Middle frontal gyrus (tissue), 1 donor: ENCODE measurements around the gene LIFR.
"Not testable (repeated sequence)": the region's sequence is repeated elsewhere in the genome, so short reads cannot be mapped to it uniquely, and the experiment has no call there.

Source experiments
- DNase-seq: peaks from one replicate; pipeline ENCODE4 v3.0.0-alpha.2; 2015; ENCODE audit warnings: low spot score; ENCODE audit errors: extremely low spot score

Gene LIFR

DNA sequence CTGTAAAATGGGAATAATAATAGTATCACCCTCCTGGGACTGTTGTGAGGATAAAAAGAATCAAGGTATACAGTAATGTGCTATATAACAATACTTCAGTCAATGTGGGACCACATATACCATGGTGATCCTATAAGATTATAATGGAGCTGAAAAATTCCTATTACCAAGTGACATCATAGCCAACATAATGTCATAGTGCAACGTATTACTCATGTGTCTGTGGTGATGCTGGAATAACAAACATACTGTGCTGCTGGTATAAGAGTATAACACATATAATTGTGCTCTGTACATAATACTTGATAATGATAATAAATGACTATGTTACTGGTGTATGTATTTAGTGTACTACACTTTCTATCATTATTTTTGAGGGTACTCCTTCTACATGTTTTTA is 38.1 kb downstream of the LIFR start:
- no peak for DNase-seq

DNA sequence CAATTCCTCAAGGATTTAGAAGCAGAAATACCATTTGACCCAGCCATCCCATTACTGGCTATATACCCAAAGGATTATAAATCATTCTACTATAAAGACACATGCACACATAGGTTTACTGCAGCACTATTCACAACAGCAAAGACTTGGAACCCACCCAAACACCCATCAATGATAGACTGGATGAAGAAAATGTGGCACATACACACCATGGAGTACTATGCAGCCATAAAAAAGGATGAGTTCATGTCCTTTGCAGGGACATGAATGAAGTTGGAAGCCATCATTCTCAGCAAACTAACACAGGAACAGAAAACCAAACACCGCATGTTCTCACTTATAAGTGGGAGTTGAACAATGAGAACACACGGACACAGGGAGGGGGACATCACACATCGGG is 39.8 kb downstream of the LIFR start:
- not testable (repeated sequence) for DNase-seq

DNA sequence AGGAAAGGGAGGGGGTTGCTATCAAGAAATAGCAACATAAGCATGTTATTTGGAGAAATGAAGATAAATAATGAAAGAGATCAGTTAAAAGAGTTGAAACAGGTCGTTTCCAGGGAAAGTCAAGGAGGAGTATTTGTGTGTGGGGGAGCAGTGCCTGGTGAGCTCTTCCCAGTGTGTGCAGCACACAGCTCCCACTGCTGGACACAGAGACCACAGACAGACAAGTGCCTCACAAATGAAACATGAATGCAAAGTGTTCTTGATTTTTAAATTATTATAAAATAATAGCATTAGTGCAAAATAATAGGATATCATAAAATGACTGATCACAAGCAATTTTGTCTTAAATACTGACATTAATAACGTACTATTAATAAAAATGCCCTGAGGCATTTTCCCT is 40.8 kb downstream of the LIFR start:
- DNase-seq, result no peak

DNA sequence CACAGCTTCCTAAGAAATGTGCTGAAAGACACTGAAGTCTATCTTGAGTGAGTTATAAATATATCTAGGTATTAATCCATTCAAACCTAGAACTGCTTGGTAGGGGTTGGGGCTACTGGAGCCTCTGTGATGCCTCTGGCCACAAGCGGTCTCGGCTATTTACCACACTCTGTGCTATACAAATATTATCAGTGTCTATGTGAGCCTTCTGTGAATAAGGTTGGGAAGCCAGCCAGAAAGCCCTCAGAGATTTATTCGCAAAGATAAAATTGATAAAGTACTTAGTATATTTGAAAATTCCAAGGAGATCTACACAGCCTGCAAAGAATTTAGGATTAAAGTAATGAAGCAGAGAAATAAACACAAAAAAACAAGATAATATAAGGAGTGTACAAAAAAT is 41.4 kb downstream of the LIFR start:
- no peak for DNase-seq

DNA sequence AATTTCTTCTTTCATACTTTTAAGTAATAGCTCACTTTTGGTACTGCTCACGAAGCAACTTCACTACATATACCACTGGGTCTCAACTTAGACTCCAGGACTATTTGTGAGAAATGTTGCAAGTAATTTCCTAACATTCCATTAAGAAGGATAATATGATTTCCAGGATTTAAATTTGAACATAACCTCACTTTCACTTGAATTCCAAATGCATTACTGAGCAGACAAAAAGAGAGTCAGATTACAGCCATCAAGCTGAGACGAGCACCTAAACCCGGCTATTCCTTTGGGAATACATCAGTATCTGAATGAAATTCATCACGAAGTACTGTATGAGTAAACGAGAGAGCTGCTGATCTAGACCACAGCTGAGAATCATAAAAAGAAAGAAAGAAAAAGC is 47.3 kb downstream of the LIFR start:
- no peak for DNase-seq

DNA sequence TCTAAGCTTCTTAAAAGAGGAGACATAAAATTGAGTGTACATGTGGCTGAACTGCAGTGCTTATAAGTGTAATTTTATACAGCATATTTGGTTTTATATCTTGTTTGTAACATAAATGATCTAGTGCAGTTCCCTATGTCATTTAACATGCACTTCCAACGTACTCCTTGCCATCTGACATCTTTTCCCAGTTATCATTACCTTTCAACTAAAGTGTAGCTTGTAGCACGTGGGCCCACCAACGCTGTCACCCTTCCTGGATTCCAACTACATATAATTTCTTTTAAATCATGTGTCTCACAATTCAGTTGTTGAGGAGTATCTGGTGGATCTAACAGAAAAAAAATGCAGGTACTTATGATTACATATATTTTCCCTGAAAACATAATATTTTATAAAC is 50.1 kb downstream of the LIFR start:
- DNase-seq, result no peak

DNA sequence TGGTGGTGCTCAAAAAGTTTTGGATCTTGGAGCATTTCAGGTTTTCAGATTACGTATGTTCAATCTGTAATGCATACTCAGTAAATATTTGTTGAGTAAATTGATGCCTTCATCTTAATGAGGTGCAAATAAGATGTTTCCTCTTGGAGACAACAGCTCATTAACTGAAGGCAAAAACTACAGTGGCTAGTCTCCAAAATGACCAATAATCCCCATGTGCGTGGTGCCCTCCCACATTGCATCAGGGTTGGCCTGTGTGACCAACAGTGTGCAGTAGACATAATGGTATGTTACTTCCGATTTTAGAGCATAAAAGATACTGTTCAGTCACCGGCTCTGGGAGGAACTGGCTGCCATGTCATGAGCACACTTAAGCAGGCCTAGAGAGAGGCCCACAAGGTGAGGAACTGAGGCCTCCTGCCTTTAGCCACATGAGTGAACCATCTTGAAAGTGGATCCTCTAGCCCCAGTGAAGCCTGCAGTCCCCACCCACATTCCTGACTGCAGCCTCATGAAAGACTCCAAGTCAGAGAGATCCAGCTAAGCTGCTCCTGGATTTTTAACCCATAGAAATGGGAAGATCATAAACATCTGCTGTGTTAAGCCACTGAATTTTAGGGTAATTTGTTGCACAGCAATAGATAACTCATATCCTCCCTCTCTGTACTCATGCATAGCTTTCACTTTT is 55.7 kb downstream of the LIFR start:
- no peak for DNase-seq

DNA sequence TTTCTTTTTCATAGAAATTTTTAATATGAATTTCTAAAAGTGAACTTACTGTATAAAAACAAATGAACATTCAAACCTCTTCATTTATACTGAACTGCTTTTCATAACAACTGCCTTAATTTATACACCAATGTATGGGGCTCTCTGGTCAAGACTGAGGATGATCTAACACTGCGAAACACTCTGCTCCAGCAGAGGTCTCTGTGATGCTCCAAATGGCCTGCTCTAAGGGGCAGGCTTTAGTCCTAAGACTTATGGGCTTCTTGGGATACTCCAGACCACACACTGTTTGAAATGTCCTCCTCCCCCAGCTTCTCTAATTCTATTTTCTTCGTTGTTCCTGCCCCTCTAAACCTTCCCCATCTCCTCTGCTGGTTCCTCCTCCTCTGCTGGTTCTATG is 58.5 kb downstream of the LIFR start:
- DNase-seq, result no peak

DNA sequence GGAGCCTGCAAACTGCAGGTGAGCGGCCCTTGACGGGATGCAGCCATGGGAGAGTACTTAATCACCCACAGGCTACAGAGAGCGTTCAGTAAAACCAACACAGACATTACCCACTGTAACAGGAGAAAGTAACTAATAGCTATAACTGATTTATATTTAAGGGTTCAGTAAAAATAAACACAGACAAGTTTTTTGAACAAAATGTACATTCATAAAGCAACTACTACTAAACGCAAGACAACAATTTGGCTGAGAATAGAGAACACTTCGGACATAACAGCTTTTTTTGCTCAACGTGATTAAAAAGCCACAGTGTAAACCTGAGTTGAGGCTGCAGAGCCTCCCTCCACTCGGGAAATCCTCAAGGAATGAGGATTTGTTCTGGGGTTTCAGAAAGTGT is 61.7 kb downstream of the LIFR start:
- no peak for DNase-seq

DNA sequence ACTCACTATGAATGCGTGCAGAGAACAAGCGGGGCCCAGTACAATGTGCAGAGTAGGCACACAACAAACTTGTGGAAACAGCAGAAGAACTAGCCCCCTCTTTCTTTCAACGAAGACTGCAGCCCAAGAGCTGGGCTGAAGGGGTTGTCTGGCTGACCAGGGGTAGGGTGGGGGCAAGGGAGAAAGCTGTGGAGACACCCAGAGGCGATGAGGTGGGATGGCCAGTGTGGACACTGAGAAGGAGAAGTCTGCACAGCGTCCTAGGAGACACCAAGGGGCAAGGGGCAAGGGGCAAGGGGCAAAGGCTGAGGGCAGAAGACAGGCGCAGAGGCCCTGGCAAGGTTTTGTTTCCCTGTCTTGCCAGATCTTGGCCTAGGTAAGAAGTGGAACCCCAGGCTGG is 62.3 kb downstream of the LIFR start:
- DNase-seq, result no peak

DNA sequence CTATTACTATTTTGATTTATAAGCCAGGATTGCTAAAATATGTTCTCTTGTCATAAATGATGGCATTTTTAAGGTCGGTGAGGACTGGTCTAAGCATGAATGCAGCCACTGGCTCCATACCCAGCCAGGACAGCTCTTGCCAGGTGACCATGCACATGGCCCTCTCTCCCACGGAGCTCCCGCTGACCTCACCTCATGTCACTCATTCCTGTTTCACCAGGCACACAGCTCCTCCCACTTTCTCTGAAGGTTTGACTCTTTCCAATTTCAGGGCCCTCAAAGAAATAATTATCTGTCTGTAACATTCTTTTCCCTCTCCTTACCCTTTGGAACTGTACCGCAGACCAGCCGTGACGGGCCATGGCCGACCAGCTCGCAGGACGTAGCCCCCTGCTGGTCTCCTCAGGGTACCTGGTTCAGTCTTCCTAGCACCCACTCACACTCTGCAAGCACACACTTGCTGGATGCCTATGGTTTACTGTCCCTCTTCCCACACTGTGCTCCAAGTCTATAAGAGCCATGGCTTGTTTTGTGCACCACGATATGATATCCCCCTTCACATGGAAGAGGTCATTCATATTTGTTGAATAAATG is 72.5 kb downstream of the LIFR start:
- DNase-seq, result no peak

DNA sequence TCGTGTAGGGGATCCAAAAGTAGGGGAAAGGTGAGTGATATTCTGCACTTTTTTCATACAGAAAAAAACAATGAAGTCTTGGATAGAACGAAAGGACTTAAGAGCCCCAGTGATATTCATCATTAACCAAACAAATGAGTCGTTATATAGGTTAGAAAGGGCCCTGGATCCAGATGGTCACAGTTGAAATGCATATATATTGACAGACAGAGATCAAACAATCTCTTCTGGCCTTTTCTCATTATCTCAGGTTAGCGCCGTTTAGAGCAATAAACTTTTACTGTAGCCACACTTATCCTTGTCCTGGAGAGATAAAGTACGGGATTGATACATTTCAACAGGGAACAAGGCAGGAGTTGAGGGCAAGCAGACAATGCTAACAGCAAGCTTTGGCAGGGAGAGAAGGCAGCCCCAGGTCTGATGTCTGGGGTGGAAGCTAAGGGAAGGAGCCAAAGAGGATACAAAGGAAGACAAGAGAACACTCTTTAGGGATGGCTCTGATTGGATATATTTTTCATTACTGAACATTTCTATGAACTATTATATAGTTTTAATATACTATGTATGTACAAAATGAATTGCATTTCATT is 77.0 kb downstream of the LIFR start:
- no peak for DNase-seq

DNA sequence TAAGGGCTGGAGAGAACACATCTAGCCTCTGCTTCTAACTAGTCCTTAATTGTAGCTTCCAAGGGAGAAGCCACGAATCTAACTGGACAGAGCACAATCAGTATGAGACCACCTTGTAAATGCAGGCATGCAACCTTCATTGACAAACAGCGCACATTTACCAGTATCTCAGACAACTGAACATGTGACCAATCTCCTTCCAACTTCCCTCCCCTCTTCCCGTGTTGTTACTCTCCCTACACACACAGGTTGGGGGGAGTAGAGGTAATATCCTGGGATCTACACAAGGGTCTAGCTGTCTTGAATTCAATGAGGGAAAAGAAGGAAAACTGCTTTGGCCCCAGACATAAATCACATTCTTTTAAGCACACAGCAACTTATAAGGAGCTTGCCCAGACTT is 77.6 kb downstream of the LIFR start:
- no peak for DNase-seq

DNA sequence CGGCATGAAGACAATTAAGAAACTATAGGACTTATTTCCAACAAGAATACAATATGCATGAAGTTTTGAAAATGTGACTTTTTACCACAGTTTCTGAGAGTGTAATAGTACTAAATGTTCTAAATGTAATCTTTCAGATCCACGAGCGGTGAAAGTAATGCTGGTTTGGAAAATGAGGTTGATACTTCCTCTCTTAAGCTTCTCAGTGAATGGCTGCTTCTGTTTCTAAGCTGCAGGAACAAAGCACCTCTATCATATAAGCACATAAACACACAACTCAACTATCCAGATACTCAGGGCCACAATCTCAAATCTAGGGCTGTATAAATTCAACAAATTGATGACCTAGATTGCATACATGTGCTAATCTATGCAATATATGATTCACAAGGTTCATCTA is 78.3 kb downstream of the LIFR start:
- DNase-seq, result no peak

DNA sequence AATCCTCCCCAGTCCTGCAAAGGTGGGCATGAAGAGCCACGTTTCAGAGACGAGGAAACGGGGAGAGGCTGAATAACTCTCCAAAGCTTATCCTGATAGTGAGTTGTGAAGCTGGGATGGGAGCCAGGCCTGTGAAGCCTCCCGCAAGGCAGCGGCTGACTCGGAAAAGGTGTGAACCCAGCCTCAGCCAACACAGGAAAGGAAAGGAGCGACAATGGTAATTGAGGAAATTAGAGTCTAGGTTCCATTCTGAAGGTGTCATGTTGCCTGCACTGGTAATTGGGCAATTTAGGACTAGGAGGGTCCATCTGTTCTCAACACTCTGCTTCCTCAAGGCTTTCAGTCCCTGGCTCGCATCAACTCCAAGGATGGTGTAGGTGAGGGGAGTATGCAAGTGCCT is 83.4 kb downstream of the LIFR start:
- no peak for DNase-seq

DNA sequence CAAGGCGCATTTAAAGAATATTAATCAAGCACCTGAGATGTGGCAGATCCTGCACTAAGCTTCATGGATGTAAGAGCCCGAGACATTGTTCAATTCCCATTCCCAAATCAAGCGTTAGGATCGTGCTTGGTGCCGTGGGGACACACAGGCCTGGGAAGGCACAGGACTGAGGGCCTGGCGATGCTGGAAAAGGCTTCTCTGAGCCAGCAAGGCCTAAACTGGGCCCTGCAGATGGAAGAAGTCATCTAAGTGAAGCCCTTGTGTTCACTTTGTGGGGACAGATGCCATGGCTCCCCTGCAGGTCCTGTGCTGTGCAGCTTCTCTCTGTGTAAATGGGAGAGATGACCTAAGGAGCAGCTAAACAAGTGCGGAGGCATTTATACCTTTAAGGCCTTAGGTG is 83.9 kb downstream of the LIFR start:
- no peak for DNase-seq

DNA sequence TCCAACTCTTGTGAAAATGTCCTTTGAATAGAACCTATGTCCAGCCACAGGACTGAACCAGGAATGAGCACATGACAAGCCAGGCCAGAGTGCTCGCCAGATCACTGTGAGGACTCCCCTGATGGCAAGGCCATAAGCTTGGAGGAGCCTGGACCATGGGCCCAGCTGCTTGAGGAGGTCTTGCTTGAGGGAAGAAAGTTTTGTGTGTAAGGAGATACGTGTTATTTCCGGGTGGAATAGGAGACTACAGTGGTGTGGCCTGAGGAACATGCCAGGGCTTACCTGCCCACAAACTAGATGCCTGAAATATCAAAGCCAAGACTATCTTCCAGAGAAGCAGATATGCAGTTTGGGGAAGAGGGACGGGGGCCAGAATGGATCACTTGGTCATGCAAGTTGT is 84.7 kb downstream of the LIFR start:
- DNase-seq, result no peak

DNA sequence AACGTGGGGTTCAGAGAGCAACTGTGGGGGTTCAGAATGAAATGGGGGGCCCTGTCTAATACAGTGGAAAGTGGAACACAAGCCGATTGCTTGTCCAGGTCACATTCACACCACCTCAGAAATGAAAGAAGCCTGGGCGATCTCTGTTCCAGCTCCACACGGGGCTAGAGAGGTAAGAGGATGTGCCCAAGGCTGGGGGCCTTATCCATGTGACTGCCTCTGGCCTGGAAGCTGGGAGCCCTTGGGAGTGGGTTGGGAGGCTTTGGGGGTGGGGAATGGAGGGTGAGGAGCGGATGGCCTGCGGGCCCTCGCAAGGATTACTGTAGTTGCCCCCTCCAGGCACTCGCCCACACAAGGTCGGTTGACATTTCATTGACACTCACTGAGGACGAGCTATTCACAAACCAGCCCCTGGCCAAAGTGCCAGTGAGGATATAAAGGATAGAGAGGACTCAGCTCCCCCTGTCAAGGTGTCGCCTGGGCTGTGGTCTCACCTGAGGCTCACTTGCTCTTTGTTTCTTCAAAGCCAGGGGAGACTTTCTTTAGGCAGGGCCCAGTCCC is 86.7 kb downstream of the LIFR start:
- no peak for DNase-seq

DNA sequence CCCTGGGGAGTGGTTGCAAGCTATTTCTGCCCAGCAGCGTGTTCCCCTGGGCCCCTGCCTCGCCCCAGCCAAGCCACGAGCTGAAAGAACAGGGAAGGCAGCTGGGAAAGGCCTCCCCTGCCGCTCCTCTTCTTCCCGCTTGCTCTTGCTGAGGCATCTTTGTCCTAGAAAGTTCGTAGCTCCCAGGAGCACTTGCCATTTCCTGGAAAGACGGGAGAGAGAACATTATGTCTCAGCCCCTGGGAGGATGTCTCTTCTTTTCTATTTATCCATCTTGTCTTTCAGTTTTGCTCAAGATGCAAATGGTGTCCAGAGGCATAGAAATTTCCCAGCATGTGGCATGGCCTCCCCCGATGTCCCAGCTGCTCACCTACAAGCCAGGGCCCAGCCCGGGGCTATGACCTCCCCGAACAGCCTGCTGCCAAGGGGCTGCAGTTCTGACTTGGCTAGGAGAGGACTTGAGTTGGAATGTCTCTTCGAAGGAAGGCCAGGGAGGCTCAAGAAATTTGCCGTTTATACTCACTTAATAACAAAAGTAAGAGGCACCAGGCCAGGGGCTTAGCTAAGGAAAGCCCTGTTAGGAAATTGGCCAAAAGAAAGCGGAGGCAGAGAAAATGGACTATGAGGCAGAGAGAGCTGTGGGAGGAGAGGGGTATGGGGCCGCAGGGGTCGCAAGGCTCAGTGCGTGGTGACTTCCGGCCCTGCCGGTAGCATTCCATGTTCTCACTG is 87.3 kb downstream of the LIFR start:
- DNase-seq, result no peak

DNA sequence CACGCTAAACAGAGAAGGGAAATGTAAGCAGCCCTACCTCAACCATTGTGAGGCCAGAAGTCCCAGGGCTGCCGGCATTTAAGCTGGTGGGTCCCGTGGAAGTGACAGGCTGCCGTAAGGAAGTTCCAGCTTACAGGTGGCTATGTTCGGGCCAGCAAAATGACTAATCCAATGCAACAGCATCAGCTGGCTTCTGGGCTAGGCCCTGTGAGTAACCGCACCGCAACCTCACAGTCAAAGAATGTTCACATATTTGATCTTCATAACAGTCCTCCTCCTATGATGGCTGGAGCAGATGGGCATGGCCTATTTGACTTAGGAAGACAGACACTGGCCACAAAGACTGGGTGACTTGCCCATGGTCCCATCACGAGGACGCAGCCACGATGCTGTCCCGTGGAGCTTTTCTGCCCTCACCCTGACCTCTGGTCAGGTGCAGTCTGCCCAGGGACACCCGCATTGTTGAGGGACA is 88.2 kb downstream of the LIFR start:
- no peak for DNase-seq

DNA sequence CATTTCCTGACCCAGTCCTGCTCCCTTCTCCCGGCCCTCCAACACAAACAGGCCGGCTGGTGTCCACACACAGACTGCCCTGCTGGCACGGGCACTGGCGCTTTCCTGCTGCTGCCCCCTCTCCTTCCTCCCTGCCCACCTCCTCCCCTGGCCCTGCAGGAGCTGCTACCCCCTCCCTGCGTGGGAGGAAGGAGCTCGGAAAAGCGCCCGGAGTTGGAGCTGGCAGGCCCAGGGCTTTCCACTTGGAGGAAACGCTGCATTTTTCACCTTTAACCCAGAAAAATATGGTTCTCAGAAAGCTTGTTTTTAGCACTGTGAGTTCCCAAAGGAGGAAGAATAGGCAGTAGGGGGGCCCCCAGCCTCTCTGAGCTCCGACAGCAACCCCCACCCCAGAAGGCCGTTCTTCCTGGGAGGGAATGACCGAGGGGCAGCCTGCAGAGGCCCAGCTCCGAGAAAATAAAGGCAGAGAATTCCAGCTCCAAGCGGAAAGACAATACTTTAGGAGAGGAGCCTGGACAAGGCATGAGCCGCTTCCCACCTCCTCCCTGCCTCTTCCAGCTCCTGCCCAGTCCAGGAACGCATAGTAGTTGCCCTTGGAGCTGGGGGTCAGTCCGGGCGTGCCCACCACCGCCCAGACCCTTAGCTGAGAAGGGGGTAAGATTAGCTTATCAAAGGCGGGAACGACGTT is 88.9 kb downstream of the LIFR start:
- DNase-seq, result no peak
